RPMI8226 (cell line): ENCODE data around the gene TBX15.
"Not testable (repeated sequence)": the region's sequence is repeated elsewhere in the genome, so short reads cannot be mapped to it uniquely, and the experiment has no call there.

Experiments
- DNase-seq: peaks from one replicate; pipeline ENCODE4 v3.0.0-alpha.2; 2015

The TBX15 gene

DNA sequence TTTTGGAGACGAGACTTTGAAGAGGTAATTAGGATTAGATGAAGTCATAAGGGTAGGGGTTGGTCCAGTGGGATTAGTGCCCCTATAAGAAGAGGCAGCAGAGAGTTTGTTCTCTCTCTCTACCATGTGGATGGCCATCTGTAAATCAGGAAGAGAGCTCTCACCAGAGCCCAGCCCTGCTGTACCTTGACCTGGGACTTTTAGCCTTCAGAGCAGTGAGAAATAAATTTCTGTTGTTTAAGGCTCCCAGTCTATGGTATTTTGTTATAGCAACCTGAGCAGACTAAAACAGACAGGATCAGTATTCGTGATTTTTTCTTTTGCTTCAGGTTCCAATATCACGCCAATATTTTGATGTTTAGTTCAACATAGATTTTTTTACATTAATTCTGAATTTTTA, 30.0 kb downstream of the TBX15 start:
- DNase-seq, result no peak

DNA sequence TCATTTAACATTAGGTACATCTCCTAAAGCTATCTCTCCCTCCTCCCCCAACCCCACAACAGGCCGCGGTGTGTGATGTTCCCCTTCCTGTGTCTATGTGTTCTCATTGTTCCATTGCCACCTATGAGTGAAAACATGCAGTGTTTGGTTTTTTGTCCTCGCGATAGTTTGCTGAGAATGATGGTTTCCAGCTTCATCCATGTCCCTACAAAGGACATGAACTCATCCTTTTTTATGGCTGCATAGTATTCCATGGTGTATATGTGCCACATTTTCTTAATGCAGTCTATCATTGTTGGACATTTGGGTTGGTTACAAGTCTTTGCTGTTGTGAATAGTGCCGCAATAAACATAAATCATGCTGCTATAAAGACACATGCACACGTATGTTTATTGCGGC, 30.6 kb downstream of the TBX15 start:
- not testable (repeated sequence) for DNase-seq

DNA sequence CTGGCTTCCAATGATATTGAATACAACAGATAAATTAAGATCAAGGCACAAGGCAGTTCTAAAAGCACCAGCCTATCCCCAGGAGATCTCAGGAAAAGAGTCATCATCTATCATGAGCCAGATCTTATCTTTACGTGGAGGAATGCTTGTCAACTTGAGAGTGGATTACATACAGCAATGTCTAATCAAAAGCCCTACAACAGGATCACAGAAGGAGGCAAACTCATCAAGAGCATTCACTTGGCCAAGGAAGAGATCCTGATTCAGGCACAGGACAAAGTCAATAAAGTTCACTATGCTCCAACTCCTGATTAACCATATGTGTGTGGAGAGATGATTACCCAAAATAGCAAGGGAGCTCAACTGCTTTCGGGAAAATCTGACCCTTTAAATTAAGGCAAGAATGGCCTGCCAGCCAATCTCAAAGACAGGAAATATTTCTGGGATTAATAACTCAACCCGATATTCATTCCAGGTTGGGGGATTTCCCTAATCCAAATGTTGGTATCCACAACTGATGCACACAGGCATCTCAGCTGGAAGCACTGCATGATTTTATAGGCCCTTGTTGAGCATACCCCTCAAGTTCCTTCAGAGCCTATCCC, 33.7 kb downstream of the TBX15 start:
- DNase-seq, result no peak

DNA sequence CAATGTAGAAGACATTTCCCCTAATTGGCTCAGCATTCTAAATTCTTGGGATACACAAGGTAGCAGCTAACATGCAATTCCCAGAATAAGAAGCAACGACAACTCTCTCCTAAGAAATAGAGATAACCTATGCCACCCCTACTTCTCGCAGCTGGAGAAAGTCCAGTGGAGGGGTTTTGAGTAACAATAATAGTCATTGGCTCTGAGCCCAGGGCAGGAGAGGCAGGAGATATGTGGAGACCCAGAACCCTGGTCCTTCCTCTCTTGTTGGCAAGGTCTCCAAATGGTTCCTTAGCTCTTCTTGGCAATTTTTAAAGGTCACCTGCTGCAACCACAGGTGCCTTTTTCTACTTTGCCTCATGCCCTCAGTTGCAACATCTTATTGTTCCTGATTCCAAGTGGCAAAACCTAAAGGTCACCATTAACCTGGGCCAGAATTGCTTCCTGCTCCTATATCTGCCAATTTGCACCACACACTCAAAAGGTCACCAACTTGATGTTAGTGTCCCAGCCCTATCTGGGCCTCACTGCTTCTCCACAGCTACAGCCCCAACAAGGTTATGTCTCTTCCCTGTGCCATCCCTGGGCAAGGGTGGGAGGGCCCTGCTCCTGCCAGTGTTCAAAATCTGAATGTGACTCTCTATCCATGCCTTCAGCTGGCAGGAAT, 36.7 kb downstream of the TBX15 start:
- no peak for DNase-seq

DNA sequence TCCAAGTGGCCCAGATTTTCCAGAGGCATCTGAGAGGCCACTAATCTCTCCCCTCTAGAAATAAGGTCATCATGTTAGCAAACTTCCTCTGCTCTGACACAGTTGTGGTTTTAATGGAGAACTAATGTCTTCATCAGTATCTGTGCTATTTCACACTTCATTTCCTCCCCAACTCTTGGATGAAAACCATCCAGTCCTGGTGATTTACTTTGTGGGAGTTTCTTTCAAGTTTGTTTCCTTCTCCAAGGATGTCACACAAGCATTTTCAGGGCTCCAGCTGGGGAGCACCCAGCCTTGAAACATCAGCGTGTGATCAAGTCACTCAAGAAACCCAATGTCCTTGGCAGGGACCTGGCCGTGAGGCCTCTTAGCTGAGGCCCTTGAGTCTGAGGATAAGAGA, 38.8 kb downstream of the TBX15 start:
- no peak for DNase-seq

DNA sequence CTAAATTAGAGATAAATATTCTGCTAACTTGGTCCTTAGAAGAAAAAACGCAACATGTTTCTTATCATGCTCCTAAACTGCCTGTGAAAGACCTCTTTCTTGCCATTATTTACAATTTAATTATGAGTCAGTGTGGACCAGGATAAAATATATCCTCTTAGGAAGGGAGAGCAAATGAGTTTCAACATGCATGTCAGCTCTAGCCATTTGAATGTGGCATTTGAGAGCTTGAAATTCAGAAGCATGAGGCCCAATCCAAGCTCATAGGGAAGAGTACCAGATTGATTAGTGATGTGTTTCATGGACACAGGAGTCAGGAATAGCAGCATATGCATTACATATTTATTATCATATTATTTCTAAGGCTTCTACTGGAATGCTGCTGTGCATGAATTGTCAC, 39.3 kb downstream of the TBX15 start:
- no peak for DNase-seq

DNA sequence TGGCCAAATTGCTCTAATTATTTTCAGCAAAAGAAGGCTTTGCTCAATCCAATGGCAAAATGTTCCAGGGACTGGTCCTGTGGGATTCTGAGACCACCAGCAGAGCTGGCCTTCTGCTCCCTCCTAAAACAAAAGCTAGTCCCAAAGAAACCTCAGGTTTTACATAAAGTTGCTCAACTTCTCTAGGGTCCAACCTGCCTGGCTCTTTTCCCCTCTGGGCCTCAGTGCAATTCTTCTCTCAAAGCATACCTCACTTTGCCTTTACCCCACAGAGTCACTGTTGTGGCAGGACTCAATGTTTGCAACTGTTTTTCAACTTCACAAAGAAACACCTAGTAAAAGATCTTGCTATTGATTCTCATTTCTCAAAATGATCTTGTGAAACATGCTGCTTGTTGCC, 39.8 kb downstream of the TBX15 start:
- no peak for DNase-seq

DNA sequence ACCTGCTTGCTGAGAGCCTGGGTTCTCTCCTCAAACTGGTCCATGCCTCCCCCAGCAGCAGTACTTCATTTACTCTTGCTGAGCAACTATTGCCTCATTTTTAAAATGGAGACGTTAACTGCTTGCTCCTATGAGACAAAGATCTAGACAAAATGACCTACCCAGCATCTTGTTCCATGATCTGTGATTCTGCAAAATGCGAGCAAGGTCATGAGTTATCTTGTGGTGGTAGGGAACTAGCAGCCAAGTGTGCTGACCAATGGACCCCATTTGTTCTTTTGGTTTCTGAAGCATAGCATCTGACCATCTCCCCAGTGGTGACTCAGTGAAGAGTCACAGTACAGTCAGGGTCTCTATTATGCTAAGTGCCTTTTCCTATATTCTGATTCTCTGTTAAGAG, 40.4 kb downstream of the TBX15 start:
- no peak for DNase-seq

DNA sequence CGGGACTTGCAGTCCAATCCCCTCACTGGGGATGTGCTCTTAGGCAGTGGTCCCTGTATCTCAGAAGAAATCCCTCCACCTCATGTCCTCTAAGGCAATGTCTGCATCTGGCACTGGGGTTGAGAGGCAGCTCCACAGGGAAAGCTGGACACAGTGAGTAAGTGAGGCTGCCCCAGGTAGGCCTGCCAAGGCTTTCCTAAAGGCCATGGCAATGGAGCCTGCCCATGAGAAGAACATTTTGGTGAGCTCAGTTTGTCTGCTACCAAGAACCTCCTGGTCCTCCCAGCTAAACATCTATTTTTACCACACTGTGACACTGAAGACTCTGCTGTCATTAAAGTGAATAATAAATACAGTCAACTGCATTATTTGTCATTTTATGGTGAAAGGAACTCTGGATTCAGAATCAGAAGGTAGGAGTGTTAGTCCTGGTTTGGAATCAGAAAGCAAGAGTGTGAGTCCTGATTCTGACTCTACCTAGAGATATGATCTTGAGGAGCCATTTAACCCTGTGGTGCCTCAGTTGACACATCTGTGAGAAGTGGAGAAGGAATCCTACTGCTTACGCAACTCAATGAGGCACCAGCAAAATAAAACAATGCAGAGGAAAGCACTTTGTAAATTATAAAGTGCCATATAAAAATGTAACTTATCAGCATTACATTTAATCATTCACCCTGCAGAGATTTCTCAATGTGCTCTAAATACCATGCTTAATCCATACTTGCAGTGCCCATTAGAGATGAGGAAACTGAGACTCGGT, 41.0 kb downstream of the TBX15 start:
- DNase-seq, result no peak

DNA sequence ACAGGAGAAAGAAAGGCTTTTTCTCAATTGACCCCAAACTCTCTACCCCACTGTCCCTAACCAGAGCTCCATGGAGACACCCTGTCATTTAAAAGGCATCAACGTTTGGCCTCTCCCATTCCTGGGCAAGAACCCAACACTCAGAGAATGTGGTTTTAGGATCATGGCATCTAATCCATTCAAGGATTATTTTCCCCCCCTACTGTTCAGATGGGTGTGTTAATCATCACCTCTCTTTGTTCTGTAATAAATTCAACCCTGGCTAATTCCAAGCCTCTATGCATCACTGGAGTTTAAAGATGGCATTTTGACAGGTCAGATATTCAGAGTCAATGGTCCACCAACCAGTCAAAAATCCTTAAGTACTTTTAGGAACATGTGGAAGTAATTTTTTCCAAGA, 42.7 kb downstream of the TBX15 start:
- DNase-seq, result no peak

DNA sequence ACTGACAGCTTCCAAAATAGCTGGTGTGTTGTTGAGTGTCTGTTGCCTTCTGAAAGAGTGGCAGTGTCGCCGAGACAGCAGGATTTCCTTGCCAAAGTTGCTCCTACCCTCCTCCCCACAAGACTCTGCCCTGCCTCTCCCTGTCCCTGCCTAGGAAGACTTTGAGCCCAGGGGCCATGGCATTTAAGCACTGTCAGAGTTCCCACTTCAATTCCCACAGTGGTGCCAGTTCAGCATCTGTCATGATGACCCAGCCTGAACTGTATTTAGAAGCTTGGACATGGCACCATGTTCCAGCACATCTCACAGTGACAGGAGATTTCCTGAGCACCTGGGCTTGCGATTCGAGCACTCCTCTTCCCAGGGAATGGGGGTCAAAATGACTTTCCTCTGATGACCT, 43.6 kb downstream of the TBX15 start:
- DNase-seq, result no peak

DNA sequence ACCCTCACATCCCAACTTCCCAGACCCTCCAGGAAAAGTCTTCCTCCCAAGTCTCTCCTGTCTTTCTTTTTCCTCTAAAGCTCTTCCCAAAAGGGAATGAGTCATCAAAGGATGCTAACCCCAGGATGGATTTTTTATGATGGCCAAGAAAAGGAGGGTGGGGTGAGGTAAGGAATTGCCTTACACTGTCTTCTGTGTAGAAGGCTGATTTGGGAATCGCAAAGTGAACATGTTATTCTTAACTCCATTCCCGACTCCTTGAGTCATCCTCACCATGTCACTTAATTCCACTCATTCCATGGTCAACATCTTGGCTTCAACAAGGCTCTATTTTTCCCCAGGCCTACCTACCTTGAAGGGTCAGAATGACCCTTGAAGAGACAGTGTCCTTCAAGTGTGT, 44.0 kb downstream of the TBX15 start:
- DNase-seq, result no peak

DNA sequence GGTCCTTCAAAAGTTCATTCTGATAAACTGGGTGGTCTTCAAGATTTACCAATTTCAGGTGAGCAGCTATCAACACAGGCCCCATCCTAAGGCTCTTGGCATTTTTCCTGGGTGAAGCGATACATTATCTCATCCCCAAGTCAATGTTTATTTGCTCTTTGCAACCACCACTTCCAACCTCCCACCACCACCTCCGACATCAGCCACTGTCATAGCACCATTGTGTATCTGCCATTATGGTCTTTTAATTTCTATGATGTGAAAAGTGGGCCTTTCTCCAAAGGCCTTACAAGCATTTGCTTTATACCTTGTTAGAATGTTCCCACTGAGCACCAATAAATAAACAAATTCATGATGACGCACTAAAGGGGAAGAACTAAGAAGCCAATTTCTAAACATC, 47.2 kb downstream of the TBX15 start:
- no peak for DNase-seq

DNA sequence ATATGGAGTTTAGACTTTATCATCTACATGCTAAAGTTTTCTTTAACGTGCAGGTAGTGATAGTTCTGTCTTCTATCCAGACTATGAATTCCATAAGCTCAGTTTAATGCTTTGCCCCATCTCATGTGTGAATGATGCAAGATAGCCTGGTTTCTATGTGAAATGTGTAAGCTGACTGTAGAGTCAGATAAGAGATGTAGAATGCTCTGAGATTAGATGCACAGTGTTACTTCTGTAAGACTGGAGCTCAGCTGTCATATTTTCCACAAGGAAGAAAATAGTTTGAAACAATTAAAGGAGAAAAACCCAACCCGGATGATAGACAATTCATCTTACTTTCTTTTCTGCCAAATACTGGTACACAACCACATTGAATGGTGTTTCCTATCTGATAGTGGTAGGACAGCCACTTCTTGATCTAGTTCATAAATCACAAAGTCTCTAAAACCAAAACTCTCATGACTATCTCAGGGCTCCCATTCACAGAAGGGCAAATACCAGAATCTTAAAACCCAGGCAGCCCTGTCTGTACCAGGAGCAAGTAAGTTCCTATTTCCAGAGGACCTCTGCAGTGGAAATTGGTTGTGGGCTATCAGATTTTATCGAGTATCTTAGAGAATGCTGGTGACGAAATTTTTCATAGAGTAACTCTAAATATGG, 50.6 kb downstream of the TBX15 start:
- DNase-seq, result no peak

DNA sequence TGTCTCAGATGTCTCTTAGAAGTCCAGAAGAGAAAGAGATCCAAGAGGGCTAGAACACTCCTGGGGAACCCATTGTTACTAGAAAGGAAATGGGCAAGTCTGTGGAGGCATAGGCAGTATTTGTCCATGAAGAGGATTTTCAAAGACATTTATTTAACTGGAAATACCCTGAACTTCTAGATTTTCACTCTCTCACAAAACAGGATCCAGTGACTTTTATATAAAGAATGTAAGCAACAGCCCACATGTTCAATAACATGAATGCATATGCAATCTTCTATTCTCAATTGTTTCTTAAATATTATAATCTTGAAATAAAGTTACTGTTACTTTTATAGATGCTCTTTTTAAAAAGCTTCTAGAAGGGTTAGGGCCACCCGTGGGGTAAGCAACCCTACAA, 53.4 kb downstream of the TBX15 start:
- DNase-seq, result no peak

DNA sequence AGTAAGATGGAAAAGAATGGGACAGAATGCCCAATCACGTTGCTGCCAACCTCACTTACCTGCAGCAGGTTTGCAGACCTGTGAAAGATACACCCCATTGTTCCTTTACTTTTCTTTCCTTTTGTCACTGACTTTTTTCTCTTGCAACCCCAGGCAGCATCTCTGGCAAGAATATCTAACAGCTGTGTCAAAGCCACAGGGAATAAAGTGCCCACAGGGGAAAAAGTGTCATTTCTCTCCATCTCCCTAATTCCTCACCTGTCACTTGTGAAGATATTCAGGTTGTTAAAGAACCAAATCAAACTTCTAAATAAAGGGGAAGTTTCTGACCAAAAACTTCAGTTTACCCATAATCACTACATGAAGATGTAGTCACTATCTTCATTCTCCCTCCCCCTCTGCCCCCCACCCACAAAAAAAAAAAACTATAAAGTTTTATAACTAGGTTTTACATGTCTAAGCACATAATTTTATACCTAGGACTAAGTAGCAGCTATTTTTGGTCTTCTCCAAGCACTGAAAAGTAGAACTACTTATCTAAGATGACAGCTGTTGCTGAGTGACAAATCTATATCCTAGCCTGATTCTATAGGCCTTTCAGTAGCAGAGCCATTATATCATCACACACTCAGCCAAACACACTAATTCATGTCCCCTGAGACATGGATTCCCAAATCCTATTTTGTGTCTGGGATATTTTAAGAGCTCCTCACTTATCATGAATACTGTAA, 54.9 kb downstream of the TBX15 start:
- DNase-seq, result no peak

DNA sequence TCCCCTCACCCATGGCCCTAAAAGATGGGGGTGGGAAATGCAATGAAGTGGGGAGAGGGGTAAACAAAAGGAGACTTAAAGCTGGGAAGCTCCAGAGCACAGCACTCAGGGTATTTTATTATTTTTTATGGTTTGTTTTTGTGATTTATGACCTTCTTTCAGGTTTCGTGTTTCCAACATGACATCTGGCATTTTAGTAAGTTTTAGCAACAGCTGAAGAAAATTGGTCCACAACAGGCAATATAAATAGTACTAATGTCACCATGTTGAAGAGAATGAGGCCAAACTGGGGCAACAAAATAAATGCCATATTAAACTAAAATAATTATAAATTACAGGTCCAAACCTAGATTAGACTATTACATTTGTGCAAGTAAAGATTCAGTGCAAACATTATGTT, 56.3 kb downstream of the TBX15 start:
- no peak for DNase-seq

DNA sequence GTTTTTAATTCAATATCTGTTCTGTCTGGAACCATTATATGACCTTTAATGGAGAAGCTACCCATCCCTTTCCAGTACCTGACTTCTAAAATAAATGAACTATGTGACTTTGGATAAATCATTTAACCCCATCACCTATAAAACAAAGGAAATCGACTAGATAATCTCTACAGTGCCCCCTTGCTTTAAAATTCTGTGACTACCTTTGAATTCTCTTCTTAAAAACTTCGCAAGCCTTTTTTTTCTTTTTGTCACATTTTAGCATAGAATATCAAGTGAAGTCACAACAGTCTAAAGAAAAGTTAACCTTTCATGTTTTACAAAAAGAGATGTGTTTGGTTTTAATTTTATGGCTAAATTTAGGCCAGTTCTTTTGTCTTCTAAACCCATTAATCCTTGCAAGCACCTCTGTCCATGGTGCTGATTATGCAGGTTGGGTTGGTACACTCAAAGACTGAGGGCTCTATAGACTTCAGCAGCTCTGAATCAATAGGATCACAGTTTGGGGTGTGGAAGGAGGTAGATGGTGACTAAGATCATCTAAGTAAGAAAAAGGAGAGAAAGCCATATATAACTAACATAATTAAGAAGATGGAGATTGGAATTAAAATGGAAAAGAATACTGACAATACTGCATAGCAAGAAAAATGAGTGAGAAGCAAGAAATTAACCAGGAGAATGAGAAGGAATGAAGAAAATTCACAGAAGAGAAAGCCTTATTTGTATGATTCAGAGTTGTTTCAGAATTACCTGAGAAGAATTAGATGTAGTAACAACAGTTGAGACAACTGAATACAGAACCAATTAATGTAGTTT, 59.2 kb downstream of the TBX15 start:
- peak; percentile 51 for DNase-seq

DNA sequence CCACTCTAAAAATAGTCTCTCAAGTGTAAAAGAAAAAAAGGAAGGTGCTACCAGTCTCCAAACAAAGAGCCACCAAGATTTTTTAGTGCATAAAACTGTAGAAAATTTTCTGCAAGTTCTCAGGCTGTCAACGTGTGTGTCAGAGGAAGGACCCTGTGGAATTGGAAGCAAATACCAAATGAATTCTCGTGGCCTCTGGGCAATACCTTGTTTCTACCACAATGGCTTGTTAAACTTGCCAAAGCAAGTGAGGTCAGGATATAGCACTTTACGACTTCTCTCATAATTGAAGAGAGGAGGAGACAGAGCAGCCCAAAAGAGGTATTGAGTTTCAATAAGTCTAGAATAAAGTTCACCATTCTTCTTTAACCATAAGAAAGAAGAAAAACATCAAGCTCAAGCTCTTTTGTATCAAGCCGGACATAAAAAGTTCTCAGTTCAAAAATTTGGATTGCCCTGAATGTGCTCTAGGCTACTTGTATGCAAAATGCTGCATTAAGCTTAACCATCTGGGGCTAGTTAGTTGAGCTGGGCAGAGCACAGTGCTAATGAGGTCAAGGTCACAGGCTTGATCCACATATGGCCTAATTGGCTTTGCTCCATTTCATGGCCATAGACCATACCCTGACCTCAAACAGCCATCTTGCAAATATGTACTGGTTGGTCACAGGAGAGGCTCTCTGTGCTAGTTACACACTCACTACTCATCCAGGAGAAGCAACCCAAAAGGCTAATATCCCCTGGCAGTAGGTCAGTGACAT, 60.5 kb downstream of the TBX15 start:
- no peak for DNase-seq

DNA sequence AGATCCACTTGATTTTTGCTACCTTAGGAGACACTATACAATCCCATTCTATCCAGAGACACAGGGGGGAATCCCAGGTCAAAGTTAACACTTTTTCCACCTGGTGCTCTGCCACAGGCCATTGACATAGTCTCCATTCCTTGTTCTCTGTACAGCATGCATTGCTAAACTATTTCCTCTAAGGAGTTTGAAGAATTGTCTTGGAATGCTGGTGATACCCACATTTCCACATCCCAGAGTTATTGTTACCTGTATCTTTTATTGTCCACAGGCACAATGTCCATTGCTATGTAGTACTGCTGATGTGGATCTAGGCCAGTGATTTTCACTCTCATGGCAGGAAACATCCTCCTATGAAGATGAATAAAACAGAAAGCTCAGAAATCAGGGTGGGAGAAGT, 61.9 kb downstream of the TBX15 start:
- DNase-seq, result no peak

DNA sequence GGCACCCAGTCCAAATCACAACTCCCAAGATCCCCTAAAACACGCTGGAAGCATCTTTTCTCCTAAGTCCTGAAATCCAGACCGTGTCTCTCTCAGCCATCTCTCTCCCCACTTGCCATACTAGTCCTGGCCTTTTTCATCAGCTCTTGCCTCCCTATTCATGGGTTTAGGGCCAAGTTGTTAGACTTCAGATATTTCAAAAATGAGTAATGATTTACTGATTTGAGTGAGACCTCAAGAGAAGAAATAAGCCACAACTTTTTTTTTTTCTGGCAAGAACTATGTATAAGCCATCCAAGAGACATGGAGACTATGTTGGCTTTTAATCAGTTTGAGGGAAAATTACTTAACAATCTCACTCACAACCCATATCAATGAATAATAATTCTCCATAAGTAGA, 62.5 kb downstream of the TBX15 start:
- no peak for DNase-seq

DNA sequence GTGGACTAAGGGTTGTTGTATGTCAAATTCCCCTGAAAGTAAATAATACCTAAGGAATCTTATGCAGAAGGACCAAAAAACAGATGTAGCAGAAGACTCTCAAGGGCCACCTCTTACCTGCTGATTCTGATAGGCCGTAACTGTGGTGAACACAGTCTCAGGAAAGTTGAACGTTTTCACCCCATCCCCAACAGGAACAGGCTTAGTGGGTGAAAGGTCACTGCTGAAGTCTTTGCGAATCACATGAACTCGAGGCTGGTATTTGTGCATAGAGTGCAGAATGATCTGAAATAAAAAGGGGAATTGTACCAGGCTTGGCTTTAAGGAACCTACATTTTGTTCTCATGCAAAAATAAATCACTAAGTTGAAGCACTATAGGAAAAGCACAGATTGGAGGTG, 64.8 kb downstream of the TBX15 start:
- DNase-seq, result peak; percentile 6
